Suprapubic skin (tissue), 4 donors: ENCODE measurements around the gene SCGB2B2. TPM values are rescaled to one million over a fixed set of nuclear protein-coding genes. Genes with fewer than 3 reads are reported as not detected.
A peak's percentile ranks its signal among the peaks of the same experiment; 100 is the strongest.
"Not testable (repeated sequence)": the region's sequence is repeated elsewhere in the genome, so short reads cannot be mapped to it uniquely, and the experiment has no call there.

Experiments used
- DNase-seq, 2 donors: peaks; one replicate each; pipeline ENCODE4 v3.0.0-alpha.2; 2019; ENCODE audit warnings: low spot score in 2 of 2
- H3K27ac ChIP-seq: fragments of 200-600 bp; sonication (generic); one replicate; pipeline ENCODE4 v1.5.1; 2019
- H3K27me3 ChIP-seq: fragments of 200-600 bp; sonication (generic); one replicate; pipeline ENCODE4 v1.5.1; 2019
- H3K36me3 ChIP-seq: fragments of 200-600 bp; sonication (generic); one replicate; pipeline ENCODE4 v1.5.1; 2019
- H3K4me1 ChIP-seq: fragments of 200-600 bp; sonication (generic); one replicate; pipeline ENCODE4 v1.5.1; 2019
- H3K4me3 ChIP-seq: fragments of 200-600 bp; sonication (generic); one replicate; pipeline ENCODE4 v1.5.1; 2019; ENCODE audit warnings: mild to moderate bottlenecking
- H3K9me3 ChIP-seq: fragments of 200-600 bp; sonication (generic); one replicate; pipeline ENCODE4 v1.5.1; 2019
- CTCF ChIP-seq, 2 donors: fragments of 200-600 bp in 1 of 2; fragments of 450-650 bp in 1 of 2; sonication (generic) in 1 of 2; IDR thresholded peaks; one replicate each; pipeline ENCODE4 v1.5.1; 2016 to 2019; ENCODE audit warnings: antibody characterized with exemption in 2 of 2, mild to moderate bottlenecking in 1 of 2, moderate library complexity in 1 of 2
- EP300 ChIP-seq: sonication (generic); formaldehyde crosslinking; IDR thresholded peaks from one replicate; pipeline ENCODE4 v1.6.1; 2017; ENCODE audit warnings: antibody characterized with exemption
- POLR2A ChIP-seq, 2 donors: fragments of 450-650 bp; IDR thresholded peaks; one replicate each; pipeline ENCODE4 v1.6.1; 2017; ENCODE audit warnings: antibody characterized with exemption in 2 of 2, mild to moderate bottlenecking in 2 of 2, moderate library complexity in 2 of 2
- POLR2AphosphoS5 ChIP-seq, 3 donors: sonication (generic); formaldehyde crosslinking; IDR thresholded peaks; one replicate each; pipeline ENCODE4 v1.6.1; 2017; ENCODE audit warnings: antibody characterized with exemption in 3 of 3
- WGBS: methylation state at CpG from one replicate; pipeline ENCODE4 v1.1.5; 2018; 5-methylcytosine and 5-hydroxymethylcytosine counted together
- total RNA-seq, 4 donors: library from RNA; depleted of rRNA; stranded (reverse); fragments of >200 nt; gene quantifications; one replicate each; pipeline ENCODE4 v1.1.0, GENCODE V29; 2016

SCGB2B2 gene
- total RNA-seq, 4 donors from 2014 or later = 0.18 to 12.1 (median 4.5) TPM

- no peaks in the 10 kb centered on the region for H3K9me3 ChIP-seq
These were observed 5.0 kb downstream of the SCGB2B2 start for GRCh38 chr19:34671972-34672371.

GRCh38 chr19:34669305-34669704 is 7.7 kb downstream of the SCGB2B2 start:
- H3K27me3 ChIP-seq = no peaks in the 10 kb centered on the region
- no peak for DNase-seq

More at GRCh38 chr19:34671972-34672371, 5.0 kb downstream of the SCGB2B2 start:
- Histone ChIP-seq H3K36me3 (no peaks in the 10 kb centered on the region), H3K4me1 (peaks cover 7% of the 10 kb centered on the region), H3K27me3 (no peaks in the 10 kb centered on the region), H3K27ac (no peak overlapping the region), H3K4me3 (no peak overlapping the region)
- 89% methylated on average over 3 of the region's 3 CpGs for WGBS
- TF ChIP-seq EP300 (no peak), POLR2AphosphoS5 (IDR thresholded peaks at IDR 0.05) (no peak), POLR2A (IDR thresholded peaks at IDR 0.05) (no peak), CTCF (IDR thresholded peaks at IDR 0.05) (no peak)
- DNase-seq = no peak

GRCh38 chr19:34668690-34669089 is 8.3 kb downstream of the SCGB2B2 start:
- WGBS = 87% methylated on average over 4 of the region's 5 CpGs
- not testable (repeated sequence) for DNase-seq, H3K9me3 ChIP-seq

More at GRCh38 chr19:34669305-34669704, 7.7 kb downstream of the SCGB2B2 start:
- TF ChIP-seq EP300 (no peak), POLR2A (IDR thresholded peaks at IDR 0.05) (no peak), POLR2AphosphoS5 (IDR thresholded peaks at IDR 0.05) (no peak), CTCF (IDR thresholded peaks at IDR 0.05) (no peak)
- Histone ChIP-seq H3K4me1 (peaks cover 3% of the 10 kb centered on the region), H3K4me3 (no peak overlapping the region), H3K36me3 (no peaks in the 10 kb centered on the region), H3K9me3 (no peaks in the 10 kb centered on the region), H3K27ac (no peak overlapping the region)
- WGBS = 53% methylated on average over 5 of the region's 7 CpGs

GRCh38 chr19:34668077-34668689 is 8.8 kb downstream of the SCGB2B2 start:
- H3K27me3 ChIP-seq, H3K27ac ChIP-seq, DNase-seq, H3K9me3 ChIP-seq, H3K4me3 ChIP-seq, H3K4me1 ChIP-seq, H3K36me3 ChIP-seq: not testable (repeated sequence)
- WGBS = no CpG with 5 or more reads among the region's 36 CpGs

More at GRCh38 chr19:34668690-34669089, 8.3 kb downstream of the SCGB2B2 start:
- not testable (repeated sequence) for H3K36me3 ChIP-seq, H3K4me3 ChIP-seq, H3K4me1 ChIP-seq, H3K27me3 ChIP-seq, H3K27ac ChIP-seq

GRCh38 chr19:34667349-34668076 is 9.4 kb downstream of the SCGB2B2 start:
- H3K27me3 ChIP-seq = no peaks in the 10 kb centered on the region
- H3K36me3 ChIP-seq = no peaks in the 10 kb centered on the region
- H3K27ac ChIP-seq = no peak overlapping the region
- WGBS = 72% methylated on average over 14 of the region's 17 CpGs
- peaks cover 3% of the 10 kb centered on the region for H3K4me1 ChIP-seq
- DNase-seq = no peak
- H3K4me3 ChIP-seq = peak overlapping the region; percentile 20
- TF ChIP-seq POLR2AphosphoS5 (IDR thresholded peaks at IDR 0.05) (no peak), EP300 (no peak), CTCF (IDR thresholded peaks at IDR 0.05) (no peak), POLR2A (IDR thresholded peaks at IDR 0.05) (no peak)
- no peaks in the 10 kb centered on the region for H3K9me3 ChIP-seq

- no peaks in the 10 kb centered on the region for H3K27me3 ChIP-seq
- H3K27ac ChIP-seq = no peak overlapping the region
- H3K36me3 ChIP-seq = no peaks in the 10 kb centered on the region
- TF ChIP-seq CTCF (IDR thresholded peaks at IDR 0.05) (no peak), POLR2A (IDR thresholded peaks at IDR 0.05) (no peak), POLR2AphosphoS5 (IDR thresholded peaks at IDR 0.05) (no peak), EP300 (no peak)
- peak overlapping the region; percentile 20 for H3K4me3 ChIP-seq
- DNase-seq = no peak
- WGBS = 92% methylated on average over 9 of the region's 9 CpGs
- H3K9me3 ChIP-seq = no peaks in the 10 kb centered on the region
- H3K4me1 ChIP-seq = peaks cover 3% of the 10 kb centered on the region
These were observed 10.0 kb downstream of the SCGB2B2 start for GRCh38 chr19:34666958-34667265.
